K562 (cell line): ENCODE results near the gene CRYZL1. TPM values are rescaled to one million over a fixed set of nuclear protein-coding genes. Genes with fewer than 3 reads are reported as not detected.

Source experiments
- ATAC-seq: fragments of 200-7000 bp; cut with Tn5 transposase; 3 replicates; pipeline ENCODE4 v1.9.1; 2020; ENCODE audit warnings: moderate library complexity
- BruUV-seq: library from RNA; stranded (reverse); fragments of 400-500 nt; replicated peaks from 2 replicates; lab custom pipeline; 2021; lab: Mats Ljungman, UMichigan
- CTCF ChIA-PET: fragments of 300-600 bp; formaldehyde crosslinking; extraction: SDS; loops from one replicate; lab custom pipeline; 2021; ENCODE audit warnings: low intra/inter-chr PET ratio; lab: Yijun Ruan, JAX
- POLR2A ChIA-PET: fragments of 300-600, 350-650 bp; sonication (Branson Sonifier 250); formaldehyde crosslinking; extraction: SDS; loops from one replicate; lab custom pipeline; 2021; ENCODE audit warnings: antibody characterized with exemption, inconsistent platforms; lab: Yijun Ruan, JAX
- DNase-seq, 4 experiments: peaks; one replicate each; pipeline versions ENCODE4 v3.0.0 to v3.0.0-alpha.2; 2011 to 2018; ENCODE audit warnings: low spot score in 3 of 4, mixed read lengths in 3 of 4; ENCODE audit errors: extremely low read depth in 1 of 4
- FAIRE-seq: peaks from 2 replicates; lab custom pipeline; 2011; peaks lifted over from hg19 to GRCh38; lab: Jason Lieb, UNC
- H2AFZ ChIP-seq: 2 replicates; pipeline ENCODE4 v1.6.0; 2011; ENCODE audit warnings: low read depth, low read length, control low read depth, inconsistent platforms
- H3K27ac ChIP-seq: fragments of 200-600 bp; 3 replicates; pipeline ENCODE4 v1.8.0; 2011; ENCODE audit warnings: low read depth, mild to moderate bottlenecking, control low read depth, inconsistent platforms, low read length, moderate library complexity, mixed read lengths; ENCODE audit errors: extremely low read depth
- H3K27me3 ChIP-seq, 2 experiments: fragments of 300-600 bp in 1 of 2; 2 replicates in 1 of 2; 3 replicates in 1 of 2; pipeline versions ENCODE4 v1.6.0 to v1.8.0; 2011; ENCODE audit warnings: inconsistent platforms in 2 of 2, low read length in 2 of 2, mild to moderate bottlenecking in 1 of 2, mixed read lengths in 1 of 2, moderate library complexity in 1 of 2; ENCODE audit not compliant: control insufficient read depth in 2 of 2, insufficient read depth in 2 of 2
- H3K36me3 ChIP-seq: fragments of 300-600 bp; 3 replicates; pipeline ENCODE4 v1.8.0; 2011; ENCODE audit warnings: mild to moderate bottlenecking, low read length, inconsistent platforms; ENCODE audit not compliant: control insufficient read depth, insufficient read depth
- H3K4me1 ChIP-seq, 2 experiments: fragments of 200-600 bp in 1 of 2; replicated peaks in 1 of 2; 2 replicates in 1 of 2; 3 replicates in 1 of 2; pipeline versions ENCODE4 v1.5.1 to v1.8.0; 2011; ENCODE audit warnings: inconsistent platforms in 2 of 2, low read length in 2 of 2, mild to moderate bottlenecking in 1 of 2, mixed read lengths in 1 of 2, moderate library complexity in 1 of 2; ENCODE audit not compliant: control insufficient read depth in 2 of 2, insufficient read depth in 2 of 2
- H3K4me2 ChIP-seq: 2 replicates; pipeline ENCODE4 v1.6.1; 2011; ENCODE audit warnings: low read length, control low read depth, inconsistent platforms, mixed read lengths; ENCODE audit not compliant: insufficient read depth
- H3K4me3 ChIP-seq: fragments of 200-600 bp; sonication (generic), shearing (Covaris generic); 2 replicates; pipeline ENCODE4 v1.5.1; 2016; ENCODE audit warnings: control low read depth, inconsistent platforms
- H3K79me2 ChIP-seq: fragments of 200-600 bp; 3 replicates; pipeline ENCODE4 v1.8.0; 2011; ENCODE audit warnings: low read length, inconsistent platforms; ENCODE audit not compliant: control insufficient read depth, insufficient read depth
- H3K9ac ChIP-seq, 2 experiments: 2 replicates each; pipeline versions ENCODE4 v1.6.0 to v1.6.1; 2011; ENCODE audit warnings: low read depth in 2 of 2, low read length in 2 of 2, control low read depth in 1 of 2, inconsistent platforms in 1 of 2, mild to moderate bottlenecking in 1 of 2, mixed read lengths in 1 of 2; ENCODE audit not compliant: insufficient read depth in 1 of 2
- H3K9me1 ChIP-seq: one replicate; pipeline ENCODE4 v1.6.0; 2011; ENCODE audit warnings: inconsistent platforms, mild to moderate bottlenecking, low read length, moderate library complexity; ENCODE audit not compliant: control insufficient read depth, insufficient read depth
- H3K9me3 ChIP-seq: replicated peaks from 2 replicates; pipeline ENCODE4 v1.5.1; 2011; ENCODE audit warnings: low read depth, low read length, inconsistent platforms; ENCODE audit not compliant: control insufficient read depth, insufficient read depth
- H4K20me1 ChIP-seq: replicated peaks from 2 replicates; pipeline ENCODE4 v1.6.1; 2011; ENCODE audit warnings: low read length, inconsistent platforms, mixed read lengths; ENCODE audit not compliant: control insufficient read depth, insufficient read depth
- CBX8 ChIP-seq: fragments of 200-600 bp; sonication (generic); IDR thresholded peaks from 2 replicates; pipeline ENCODE4 v1.6.1; 2012; ENCODE audit warnings: borderline replicate concordance, mixed run types, low read depth, mild to moderate bottlenecking, moderate library complexity, mixed read lengths, low read length, control low read depth, inconsistent platforms; ENCODE audit not compliant: poor library complexity, severe bottlenecking; ENCODE audit errors: extremely low read depth
- SUPT5H ChIP-seq: fragments of 450-650 bp; IDR thresholded peaks from 2 replicates; pipeline ENCODE4 v1.6.1; 2016
- TAL1 ChIP-seq: fragments of 450-650 bp; IDR thresholded peaks from 2 replicates; pipeline ENCODE4 v1.6.1; 2016; ENCODE audit warnings: mild to moderate bottlenecking
- WHSC1 ChIP-seq: IDR thresholded peaks from one replicate; pipeline ENCODE4 v1.6.1; 2012; ENCODE audit warnings: low read length, control low read depth, inconsistent platforms
- WGBS: fragments of 100-300 bp; shearing (Covaris generic); methylation state at CpG from one replicate; pipeline ENCODE4 v1.1.6; 2016; ENCODE audit warnings: low coverage, mixed read lengths; ENCODE audit not compliant: insufficient coverage; ENCODE audit errors: missing lambda C conversion rate; 5-methylcytosine and 5-hydroxymethylcytosine counted together
- in situ Hi-C: fragments of 300-500 bp; cut with MboI; formaldehyde crosslinking; loops from 4 replicates; pipeline ENCODE4 v1.15.0; 2018; ENCODE audit warnings: inconsistent platforms, mixed read lengths
- intact Hi-C: fragments of 100-400 bp; cut with micrococcal nuclease; formaldehyde crosslinking; loops from 2 replicates; pipeline ENCODE4 v1.14.2; 2022
- polyA plus RNA-seq, 8 experiments: library from polyadenylated mRNA; depleted of rRNA in 4 of 8; stranded (reverse) in 5 of 8; unstranded in 3 of 8; fragments of >200 nt; fragmentation: Nextera tagmentation in 2 of 8; fragmentation: Illumina TruSeq in 1 of 8; extraction: Ambion mirVana in 2 of 8; extraction: Trizol in 1 of 8; gene quantifications; 2 replicates each; pipeline versions ENCODE4 v1.2.1 to v1.2.3, GENCODE V29; 2011 to 2014; ENCODE audit warnings: inconsistent platforms in 1 of 8, missing spikeins in 1 of 8
- total RNA-seq, 7 experiments: library from RNA; depleted of rRNA in 6 of 7; stranded (reverse); fragments of >200 nt in 6 of 7; fragmentation: Illumina TruSeq in 2 of 7; extraction: Trizol in 2 of 7; gene quantifications; 2 replicates each; pipeline versions ENCODE4 v1.2.1 to v1.2.3, GENCODE V29; 2011 to 2021; ENCODE audit warnings: low replicate concordance in 1 of 7
- TF ChIP-seq, protein P1 (sequence below): fragments of 450-650 bp; IDR thresholded peaks from 2 replicates; pipeline ENCODE4 v1.6.1; 2017; ENCODE audit warnings: antibody characterized with exemption, mild to moderate bottlenecking

Gene CRYZL1
- total and polyA plus RNA-seq, 9 of the 15 experiments (the other 6 are each of a cell fraction or from before 2014, with no cell fraction given): 19.9 to 98.2 (median 39.2) TPM

GRCh38 chr21:33645730-33646129, 4.2 kb upstream of the CRYZL1 start (continued):
- TF ChIP-seq, protein P1, sequence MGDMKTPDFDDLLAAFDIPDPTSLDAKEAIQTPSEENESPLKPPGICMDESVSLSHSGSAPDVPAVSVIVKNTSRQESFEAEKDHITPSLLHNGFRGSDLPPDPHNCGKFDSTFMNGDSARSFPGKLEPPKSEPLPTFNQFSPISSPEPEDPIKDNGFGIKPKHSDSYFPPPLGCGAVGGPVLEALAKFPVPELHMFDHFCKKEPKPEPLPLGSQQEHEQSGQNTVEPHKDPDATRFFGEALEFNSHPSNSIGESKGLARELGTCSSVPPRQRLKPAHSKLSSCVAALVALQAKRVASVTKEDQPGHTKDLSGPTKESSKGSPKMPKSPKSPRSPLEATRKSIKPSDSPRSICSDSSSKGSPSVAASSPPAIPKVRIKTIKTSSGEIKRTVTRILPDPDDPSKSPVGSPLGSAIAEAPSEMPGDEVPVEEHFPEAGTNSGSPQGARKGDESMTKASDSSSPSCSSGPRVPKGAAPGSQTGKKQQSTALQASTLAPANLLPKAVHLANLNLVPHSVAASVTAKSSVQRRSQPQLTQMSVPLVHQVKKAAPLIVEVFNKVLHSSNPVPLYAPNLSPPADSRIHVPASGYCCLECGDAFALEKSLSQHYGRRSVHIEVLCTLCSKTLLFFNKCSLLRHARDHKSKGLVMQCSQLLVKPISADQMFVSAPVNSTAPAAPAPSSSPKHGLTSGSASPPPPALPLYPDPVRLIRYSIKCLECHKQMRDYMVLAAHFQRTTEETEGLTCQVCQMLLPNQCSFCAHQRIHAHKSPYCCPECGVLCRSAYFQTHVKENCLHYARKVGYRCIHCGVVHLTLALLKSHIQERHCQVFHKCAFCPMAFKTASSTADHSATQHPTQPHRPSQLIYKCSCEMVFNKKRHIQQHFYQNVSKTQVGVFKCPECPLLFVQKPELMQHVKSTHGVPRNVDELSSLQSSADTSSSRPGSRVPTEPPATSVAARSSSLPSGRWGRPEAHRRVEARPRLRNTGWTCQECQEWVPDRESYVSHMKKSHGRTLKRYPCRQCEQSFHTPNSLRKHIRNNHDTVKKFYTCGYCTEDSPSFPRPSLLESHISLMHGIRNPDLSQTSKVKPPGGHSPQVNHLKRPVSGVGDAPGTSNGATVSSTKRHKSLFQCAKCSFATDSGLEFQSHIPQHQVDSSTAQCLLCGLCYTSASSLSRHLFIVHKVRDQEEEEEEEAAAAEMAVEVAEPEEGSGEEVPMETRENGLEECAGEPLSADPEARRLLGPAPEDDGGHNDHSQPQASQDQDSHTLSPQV: no peak
- no peak for TF ChIP-seq TAL1

- intact Hi-C loops: no loop called here
Measured at GRCh38 chr21:33644383-33645074, 3.0 kb upstream of the CRYZL1 start.

More at GRCh38 chr21:33644383-33645074, 3.0 kb upstream of the CRYZL1 start:
- Histone ChIP-seq H2AFZ (no peak overlapping the region), H3K4me3 (no peak overlapping the region), H4K20me1 (no peaks in the 10 kb centered on the region), H3K27me3 (peaks cover 4 to 10% of the 10 kb centered on the region in 2 experiments; a peak in 1 of 5 replicates), H3K36me3 (no peaks in the 10 kb centered on the region), H3K9me1 (no peaks in the 10 kb centered on the region), H3K4me2 (no peak overlapping the region), H3K4me1 (peaks cover 5 to 12% of the 10 kb centered on the region in 2 experiments; a peak in 4 of 5 replicates), H3K79me2 (peaks cover 16% of the 10 kb centered on the region), H3K27ac (no peak overlapping the region), H3K9me3 (no peaks in the 10 kb centered on the region), H3K9ac (no peak overlapping the region)
- ChIA-PET POLR2A (interaction anchor here (1.0 kb wide), 1 partner anchor 9 kb away, joined by 3 read pairs; no protein-coding TSS in a partner anchor), CTCF (no interaction called here)
- FAIRE-seq (no peak), ATAC-seq (no peak), DNase-seq (no peak)
- in situ Hi-C loops: no loop called here
- peak; percentile 25 for TF ChIP-seq CBX8
- TF ChIP-seq SUPT5H: no peak
- no peak for TF ChIP-seq WHSC1
- no TSS peak for BruUV-seq
- 49% methylated on average over 11 of the region's 11 CpGs for WGBS
